ENCODE results near the gene KLHL41. TPM values are rescaled to one million over a fixed set of nuclear protein-coding genes. Genes with fewer than 3 reads are reported as not detected.
"Not testable (repeated sequence)": the region's sequence is repeated elsewhere in the genome, so short reads cannot be mapped to it uniquely, and the experiment has no call there.

The KLHL41 gene
- total RNA-seq, 1 donor from 2014 or later, result not detected

- FAIRE-seq (no peak), DNase-seq (ENCODE audit: low read depth) (peak; percentile 44)
- Histone ChIP-seq H3K36me3 (ENCODE audit: control insufficient read depth, insufficient read depth, low read length) (no peaks in the 10 kb centered on the region), H3K27me3 (ENCODE audit: control insufficient read depth, insufficient read depth, low read length) (no peaks in the 10 kb centered on the region), H3K4me3 (ENCODE audit: low read depth, low read length) (no peak overlapping the region)
- no peak for TF ChIP-seq CTCF (IDR thresholded peaks at IDR 0.05; ENCODE audit: insufficient read depth, low read length, severe bottlenecking)
Observed at GRCh38 chr2:169565686-169566085, 56.2 kb downstream of the KLHL41 start.

GRCh38 chr2:169569948-169570347, 60.4 kb downstream of the KLHL41 start:
- Histone ChIP-seq H3K4me3 (ENCODE audit: low read depth, low read length) (no peak overlapping the region), H3K27me3 (ENCODE audit: control insufficient read depth, insufficient read depth, low read length) (no peaks in the 10 kb centered on the region), H3K36me3 (ENCODE audit: control insufficient read depth, insufficient read depth, low read length) (no peaks in the 10 kb centered on the region)
- DNase-seq (ENCODE audit: low read depth), result no peak
- TF ChIP-seq CTCF (IDR thresholded peaks at IDR 0.05; ENCODE audit: insufficient read depth, low read length, severe bottlenecking), result no peak
- FAIRE-seq, result no peak

- H3K27me3 ChIP-seq (ENCODE audit: control insufficient read depth, insufficient read depth, low read length); FAIRE-seq; H3K4me3 ChIP-seq (ENCODE audit: low read depth, low read length); H3K36me3 ChIP-seq (ENCODE audit: control insufficient read depth, insufficient read depth, low read length); DNase-seq (ENCODE audit: low read depth): not testable (repeated sequence)
Observed at GRCh38 chr2:169570752-169571151, 61.2 kb downstream of the KLHL41 start.

GRCh38 chr2:169571571-169571970, 62.1 kb downstream of the KLHL41 start:
- H3K4me3 ChIP-seq (ENCODE audit: low read depth, low read length), result no peak overlapping the region

GRCh38 chr2:169572189-169572588, 62.7 kb downstream of the KLHL41 start:
- no peaks in the 10 kb centered on the region for H3K36me3 ChIP-seq (ENCODE audit: control insufficient read depth, insufficient read depth, low read length)
- H3K27me3 ChIP-seq (ENCODE audit: control insufficient read depth, insufficient read depth, low read length), result no peaks in the 10 kb centered on the region
- no peak overlapping the region for H3K4me3 ChIP-seq (ENCODE audit: low read depth, low read length)
- no peak for TF ChIP-seq CTCF (IDR thresholded peaks at IDR 0.05; ENCODE audit: insufficient read depth, low read length, severe bottlenecking)
- no peak for DNase-seq (ENCODE audit: low read depth)
- FAIRE-seq, result no peak

More at GRCh38 chr2:169571571-169571970, 62.1 kb downstream of the KLHL41 start:
- FAIRE-seq (no peak), DNase-seq (ENCODE audit: low read depth) (no peak)
- TF ChIP-seq CTCF (IDR thresholded peaks at IDR 0.05; ENCODE audit: insufficient read depth, low read length, severe bottlenecking), result no peak
- no peaks in the 10 kb centered on the region for H3K27me3 ChIP-seq (ENCODE audit: control insufficient read depth, insufficient read depth, low read length)
- H3K36me3 ChIP-seq (ENCODE audit: control insufficient read depth, insufficient read depth, low read length), result no peaks in the 10 kb centered on the region

- H3K4me3 ChIP-seq (ENCODE audit: low read depth, low read length), result peak overlapping the region; percentile 60
- FAIRE-seq (no peak), DNase-seq (ENCODE audit: low read depth) (no peak)
- H3K27me3 ChIP-seq (ENCODE audit: control insufficient read depth, insufficient read depth, low read length), result no peaks in the 10 kb centered on the region
- TF ChIP-seq CTCF (IDR thresholded peaks at IDR 0.05; ENCODE audit: insufficient read depth, low read length, severe bottlenecking), result no peak
- H3K36me3 ChIP-seq (ENCODE audit: control insufficient read depth, insufficient read depth, low read length), result no peaks in the 10 kb centered on the region
Observed at GRCh38 chr2:169572821-169573159, 63.3 kb downstream of the KLHL41 start.
